IPS-NIHi7 (cell line): ENCODE results near the gene KRTAP20-3.

ENCODE experiments used
- DNase-seq: peaks from one replicate; pipeline ENCODE4 v3.0.0; 2012; ENCODE audit warnings: mixed read lengths; ENCODE audit errors: extremely low spot score

Gene KRTAP20-3

DNA sequence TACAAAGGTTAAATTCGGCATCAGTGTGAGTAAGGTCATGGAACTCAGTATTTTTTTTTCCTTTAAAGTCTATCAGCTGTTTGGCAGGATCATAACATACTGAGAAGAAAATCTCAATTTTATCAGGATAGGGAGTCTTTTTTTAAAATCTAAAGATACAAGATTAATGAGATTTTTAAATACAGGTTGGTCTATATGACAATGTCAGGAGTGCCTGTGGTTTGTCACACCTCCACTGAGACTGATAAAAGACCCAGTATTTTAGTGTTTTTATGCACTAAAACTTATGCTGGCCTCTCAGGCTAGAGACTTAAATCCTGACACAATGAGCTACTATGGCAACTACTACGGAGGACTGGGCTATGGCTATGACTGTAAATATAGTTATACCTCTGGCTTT, at the start of gene KRTAP20-3:
TSS of gene KRTAP20-3 (plus strand) at position 301 of the 400 bp plus-strand sequence.
- no peak for DNase-seq

- no peak for DNase-seq
Measured at GRCh38 chr21:30598802-30599201, 43.9 kb upstream of the KRTAP20-3 start, which contains the start of gene KRTAP6-2. KRTAP6-2 (minus strand) TSS chr21:30598902; CDS start chr21:30598874, 28 bp downstream.

GRCh38 chr21:30600787-30601186, 41.9 kb upstream of the KRTAP20-3 start, which contains the start of gene KRTAP22-1:
KRTAP22-1 (plus strand) TSS chr21:30601087.
- DNase-seq = no peak

DNA sequence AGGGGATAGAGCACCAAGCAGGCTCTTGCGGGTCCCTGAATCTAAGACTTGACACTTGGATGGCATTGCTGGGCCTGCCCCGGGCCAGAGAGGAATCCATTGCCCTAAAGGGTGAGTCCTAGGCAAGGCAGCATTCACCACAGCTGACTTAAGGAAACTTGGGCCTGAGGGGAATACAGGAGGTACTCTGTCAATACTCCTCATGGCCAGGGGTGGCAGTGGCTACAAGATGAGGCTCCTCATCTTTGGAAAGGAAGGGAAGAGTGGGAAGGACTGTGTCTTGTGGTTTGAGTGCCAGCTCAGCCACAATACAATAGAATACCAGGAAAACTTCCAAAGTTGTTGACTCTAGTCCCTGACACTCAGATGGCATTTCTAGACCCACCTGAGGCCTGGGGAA, 36.7 kb upstream of the KRTAP20-3 start:
- DNase-seq = peak; percentile 22

GRCh38 chr21:30612132-30612531, 30.5 kb upstream of the KRTAP20-3 start:
- no peak for DNase-seq

DNA sequence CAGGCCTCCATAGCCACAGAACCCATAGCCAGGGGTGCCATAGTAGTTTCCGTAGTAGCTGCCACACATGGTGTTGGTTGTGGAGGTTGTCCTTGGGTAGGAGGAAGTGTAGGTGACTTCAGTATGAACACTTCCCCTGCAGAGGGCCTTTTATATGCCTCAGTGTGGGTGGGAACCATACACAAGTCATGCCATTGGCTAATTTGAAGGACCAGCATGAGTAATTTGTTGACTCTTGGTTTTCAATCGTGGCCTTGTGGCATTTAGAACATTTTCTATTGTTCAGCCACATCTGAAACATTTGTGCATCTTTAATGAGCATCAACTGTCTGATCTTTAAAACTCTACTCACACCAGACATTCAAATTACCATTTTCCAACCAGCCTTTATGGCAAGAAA, 28.8 kb upstream of the KRTAP20-3 start, which contains the start of gene KRTAP6-1:
TSS of gene KRTAP6-1 (minus strand) at position 95 of the 400 bp plus-strand sequence. CDS start at position 69, 26 bp downstream.
- DNase-seq = no peak

GRCh38 chr21:30615199-30615598, 27.5 kb upstream of the KRTAP20-3 start:
- no peak for DNase-seq

GRCh38 chr21:30616125-30616524, 26.5 kb upstream of the KRTAP20-3 start, which contains the start of gene KRTAP20-1:
KRTAP20-1 (plus strand) TSS chr21:30616425; CDS start chr21:30616455, 30 bp downstream.
- DNase-seq = no peak

DNA sequence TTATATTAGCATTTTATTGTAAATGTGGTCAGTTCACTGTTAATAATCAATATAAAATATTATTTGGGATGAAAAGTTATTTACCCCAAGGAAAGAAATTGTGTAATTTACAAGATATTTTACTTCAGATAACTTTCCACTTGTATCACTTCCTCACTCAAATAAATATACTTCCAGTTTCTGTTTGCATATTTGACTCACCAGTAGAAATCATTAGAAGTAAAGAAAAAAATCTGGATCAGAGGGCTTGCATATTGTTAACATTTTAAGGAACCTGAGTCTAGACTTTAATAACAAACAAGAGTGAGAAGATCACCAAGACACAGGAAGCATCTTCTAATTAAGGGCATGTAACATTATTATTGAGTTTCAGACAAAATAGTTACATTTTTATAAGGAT, 22.6 kb upstream of the KRTAP20-3 start:
- no peak for DNase-seq

- no peak for DNase-seq
Measured at GRCh38 chr21:30620522-30620921, 22.1 kb upstream of the KRTAP20-3 start, which contains the start of gene KRTAP20-4. KRTAP20-4 (plus strand) TSS chr21:30620627.

DNA sequence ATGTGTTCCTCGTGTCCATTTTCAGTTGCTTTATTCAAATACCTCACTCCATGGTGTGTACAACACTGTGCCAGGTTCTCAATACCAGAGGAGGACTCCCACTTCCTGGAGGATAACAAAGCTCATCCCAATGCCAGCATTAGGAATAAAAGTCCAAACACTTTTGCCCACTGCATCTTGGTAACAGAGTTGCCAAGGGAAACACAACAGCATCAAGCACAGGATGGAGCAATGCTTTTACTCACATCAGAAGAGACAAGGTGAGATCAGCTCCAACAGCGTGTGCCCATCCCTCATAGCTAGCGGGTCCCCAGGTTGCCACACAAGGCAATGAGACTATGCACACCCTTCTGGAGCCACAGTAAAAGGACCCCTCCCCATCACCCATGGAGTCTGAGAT, 19.3 kb upstream of the KRTAP20-3 start:
- no peak for DNase-seq

- DNase-seq = no peak
Measured at GRCh38 chr21:30625449-30626165, 17.1 kb upstream of the KRTAP20-3 start.

DNA sequence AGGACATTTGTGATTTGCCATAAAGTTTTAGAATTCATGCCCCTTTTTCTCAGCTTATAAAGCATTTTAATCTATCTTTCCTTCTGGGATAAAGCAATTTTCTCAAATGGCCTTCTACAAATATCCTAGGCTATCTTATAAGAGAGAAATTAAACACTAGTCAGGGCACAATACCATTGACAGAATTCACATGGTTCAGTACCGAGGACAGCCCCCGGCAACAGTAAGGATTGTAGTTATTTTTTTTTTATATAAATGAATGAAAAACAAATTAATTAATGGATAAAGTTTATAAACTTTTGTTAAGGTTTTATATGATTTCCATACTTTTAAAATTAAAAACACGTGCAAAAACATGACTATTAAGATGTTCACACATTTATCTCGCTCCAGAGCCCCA, 14.6 kb upstream of the KRTAP20-3 start:
- no peak for DNase-seq

DNA sequence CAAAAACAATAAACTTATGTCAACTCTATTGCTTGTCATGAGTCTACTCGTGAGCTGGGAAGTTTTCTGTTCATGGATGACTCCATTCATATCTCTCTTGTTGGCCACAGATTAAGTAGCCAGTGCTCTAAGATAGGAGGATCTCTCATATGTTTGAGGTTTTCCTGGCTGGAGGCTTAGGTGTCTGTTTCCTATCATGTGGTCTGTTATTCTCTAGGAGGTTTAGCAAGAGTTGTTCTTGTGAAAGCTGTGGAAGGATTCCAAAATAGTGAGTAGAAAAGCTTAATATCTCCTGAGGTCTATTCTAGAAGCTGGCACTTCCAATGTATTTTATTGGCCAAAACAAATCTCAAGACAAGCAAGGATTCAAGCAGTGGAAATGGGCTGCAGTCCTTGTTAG, 13.5 kb upstream of the KRTAP20-3 start:
- no peak for DNase-seq

- no peak for DNase-seq
Measured at GRCh38 chr21:30634906-30635305, 7.8 kb upstream of the KRTAP20-3 start, which contains the start of gene KRTAP20-2. KRTAP20-2 (plus strand) TSS chr21:30635206; CDS start chr21:30635264, 58 bp downstream.

DNA sequence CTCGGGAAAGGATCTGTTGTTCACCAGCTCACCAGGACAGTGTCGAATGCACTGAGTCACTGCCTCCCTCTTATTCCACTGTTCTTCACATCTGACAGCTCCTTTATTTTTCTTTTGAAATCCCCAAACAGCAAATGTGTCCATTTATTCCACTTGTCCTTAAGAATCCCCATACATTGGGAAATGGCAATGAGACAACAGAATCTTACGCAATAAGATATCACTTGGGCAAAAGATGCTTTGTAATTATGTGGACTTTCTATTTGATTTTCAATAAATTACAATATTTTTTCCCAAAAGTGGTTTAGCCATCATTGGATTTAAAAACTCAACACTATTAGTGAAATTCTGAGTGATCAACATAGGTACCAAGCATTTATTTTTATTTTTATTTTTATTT, 4.0 kb upstream of the KRTAP20-3 start:
- no peak for DNase-seq

GRCh38 chr21:30646904-30647414, 4.3 kb downstream of the KRTAP20-3 start:
- DNase-seq = no peak

DNA sequence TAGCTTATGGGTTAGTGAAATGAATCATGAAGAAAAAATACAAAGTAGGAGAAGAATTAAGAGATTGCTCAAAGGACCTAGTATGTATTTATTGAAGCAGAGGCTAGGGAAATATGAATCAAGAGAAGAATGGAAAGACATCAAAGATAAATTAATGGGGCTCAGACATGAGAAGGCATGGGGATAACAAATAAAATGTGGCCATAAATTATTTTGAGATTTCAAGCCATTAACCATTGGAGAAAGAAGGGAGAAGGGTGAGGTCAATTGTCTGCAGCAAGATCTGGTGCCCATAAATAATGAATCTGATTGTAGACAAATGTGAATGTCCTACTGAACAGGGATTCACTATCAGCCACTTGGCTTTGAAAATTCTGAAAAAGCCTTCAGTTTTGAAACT, 10.2 kb downstream of the KRTAP20-3 start:
- DNase-seq = no peak

GRCh38 chr21:30668776-30669175, 26.1 kb downstream of the KRTAP20-3 start:
- DNase-seq = no peak

DNA sequence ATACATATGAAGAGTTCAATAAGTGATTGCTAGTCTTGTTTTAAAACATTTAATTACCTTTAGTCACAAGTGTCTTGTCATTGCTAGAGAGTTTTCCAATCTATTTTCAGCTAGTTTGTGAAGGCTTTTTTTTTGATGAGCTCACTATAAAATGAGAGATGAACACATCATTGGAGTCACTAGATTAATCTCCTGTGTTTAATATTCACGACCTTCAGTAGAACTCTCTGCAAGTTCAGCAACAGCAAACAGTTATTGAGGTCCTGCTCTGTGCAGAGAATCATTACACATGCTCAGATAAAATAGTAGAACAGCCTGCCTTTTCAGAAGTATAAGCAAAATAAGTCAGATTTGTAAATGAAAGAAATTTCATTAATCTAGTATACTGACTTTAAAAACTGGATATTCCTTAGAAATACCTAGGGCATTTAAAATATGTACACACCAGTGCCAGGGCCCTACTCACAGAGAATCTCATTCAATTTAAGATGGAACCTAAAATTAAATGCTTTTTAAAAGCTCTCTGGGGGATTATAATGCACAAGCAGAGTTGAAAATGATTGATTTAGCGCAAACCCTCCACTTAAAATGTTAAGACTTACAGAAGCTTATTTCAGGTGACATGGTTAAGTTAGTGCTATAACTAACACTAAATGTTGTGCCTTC, 30.5 kb downstream of the KRTAP20-3 start:
- DNase-seq = no peak

- DNase-seq = no peak
Measured at GRCh38 chr21:30674312-30674711, 31.6 kb downstream of the KRTAP20-3 start.

DNA sequence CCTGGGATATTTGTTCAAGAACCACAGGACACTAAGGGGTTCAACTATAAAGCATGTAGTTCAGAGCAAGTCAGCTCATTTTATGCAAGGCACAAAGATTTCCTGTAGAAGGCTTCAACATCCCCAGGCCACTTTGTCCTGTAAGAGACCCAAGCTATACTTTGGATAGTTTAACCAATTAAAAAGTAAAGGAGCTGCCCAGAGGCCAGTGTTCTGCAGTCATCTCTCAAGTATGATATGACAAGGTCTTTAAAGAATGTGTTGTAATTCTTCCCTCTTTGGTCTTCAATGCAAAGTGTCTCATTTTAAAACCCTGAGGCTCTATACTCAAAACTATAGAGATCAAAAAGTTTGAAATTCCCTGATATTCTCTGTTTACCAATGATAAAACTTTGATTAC, 34.1 kb downstream of the KRTAP20-3 start:
- DNase-seq = no peak

DNA sequence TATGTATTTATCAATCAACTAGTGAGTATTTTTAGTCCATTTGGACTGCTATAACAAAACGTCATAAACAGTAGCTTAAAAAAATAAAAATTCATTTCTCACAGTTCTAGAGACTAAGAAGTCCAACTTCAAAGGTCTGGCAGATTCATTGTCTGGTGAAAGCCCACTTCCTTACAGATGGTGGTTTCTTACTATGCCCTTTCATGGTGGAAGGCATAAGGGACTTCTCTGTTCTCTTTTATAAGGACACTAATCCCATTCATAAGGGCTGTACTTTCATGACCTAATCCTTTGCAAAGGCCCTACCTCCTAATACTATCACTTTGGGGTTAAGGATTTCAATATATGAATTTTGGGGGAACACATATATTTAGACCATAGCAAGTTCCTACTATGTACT, 37.9 kb downstream of the KRTAP20-3 start:
- no peak for DNase-seq
